Urinary bladder (tissue), 4 donors: Measurements from ENCODE around the gene RABGAP1L. TPM values are rescaled to one million over a fixed set of nuclear protein-coding genes. Genes with fewer than 3 reads are reported as not detected.
A peak's percentile ranks its signal among the peaks of the same experiment; 100 is the strongest.

Experiments
- DNase-seq: peaks from one replicate; pipeline ENCODE4 v3.0.0-alpha.2; 2015; ENCODE audit errors: extremely low spot score
- H3K27ac ChIP-seq: one replicate; pipeline ENCODE4 v1.5.1; 2013; ENCODE audit warnings: low read depth, mild to moderate bottlenecking, moderate library complexity
- H3K36me3 ChIP-seq: one replicate; pipeline ENCODE4 v1.6.1; 2013; ENCODE audit warnings: mild to moderate bottlenecking, moderate library complexity; ENCODE audit not compliant: insufficient read depth
- H3K4me1 ChIP-seq: one replicate; pipeline ENCODE4 v1.6.1; 2013; ENCODE audit warnings: mild to moderate bottlenecking, moderate library complexity; ENCODE audit not compliant: insufficient read depth
- H3K4me3 ChIP-seq: one replicate; pipeline ENCODE4 v1.5.1; 2013; ENCODE audit warnings: low read depth, low read length
- WGBS: extraction: QIAGEN DNeasy Blood & Tissue Kit; methylation state at CpG from one replicate; pipeline ENCODE4 v1.1.7; 2013; 5-methylcytosine and 5-hydroxymethylcytosine counted together
- polyA plus RNA-seq: library from polyadenylated mRNA; stranded (reverse); fragments of 200-250 nt; gene quantifications from one replicate; pipeline ENCODE4 v1.2.3, GENCODE V29; 2013
- total RNA-seq: library from RNA; depleted of rRNA; stranded (reverse); fragments of >200 nt; gene quantifications from one replicate; pipeline ENCODE4 v1.2.3, GENCODE V29; 2014
- donor health status: healthy with polysubstance abuse.
- donor health status: healthy.

RABGAP1L gene
- total and polyA plus RNA-seq, 2 donors: 14.5 to 102 TPM

DNA sequence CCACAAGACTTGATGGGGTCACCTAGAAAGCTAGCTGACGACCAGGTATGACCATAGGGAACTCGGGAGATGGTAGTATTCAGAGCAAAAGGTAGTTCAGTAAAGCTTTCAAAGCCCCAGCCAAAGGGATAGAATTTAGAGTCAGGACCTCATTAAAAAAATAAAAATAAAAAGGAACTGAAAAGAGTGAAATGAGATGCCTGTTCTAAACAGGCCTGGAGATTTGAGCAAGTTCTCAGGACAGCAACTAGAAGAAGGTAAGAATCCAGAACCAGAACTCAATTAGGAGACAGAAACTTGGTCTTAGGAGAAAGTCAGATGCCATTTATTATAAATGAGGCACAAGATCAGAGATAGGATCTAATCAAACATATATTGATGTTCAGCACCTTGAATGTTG lies 575.0 kb downstream of the RABGAP1L start:
- Histone ChIP-seq H3K4me1 (no peaks in the 10 kb centered on the region), H3K27ac (no peak overlapping the region), H3K36me3 (no peaks in the 10 kb centered on the region), H3K4me3 (no peak overlapping the region)
- WGBS: 96% methylated on average over 2 of the region's 2 CpGs
- no peak for DNase-seq

DNA sequence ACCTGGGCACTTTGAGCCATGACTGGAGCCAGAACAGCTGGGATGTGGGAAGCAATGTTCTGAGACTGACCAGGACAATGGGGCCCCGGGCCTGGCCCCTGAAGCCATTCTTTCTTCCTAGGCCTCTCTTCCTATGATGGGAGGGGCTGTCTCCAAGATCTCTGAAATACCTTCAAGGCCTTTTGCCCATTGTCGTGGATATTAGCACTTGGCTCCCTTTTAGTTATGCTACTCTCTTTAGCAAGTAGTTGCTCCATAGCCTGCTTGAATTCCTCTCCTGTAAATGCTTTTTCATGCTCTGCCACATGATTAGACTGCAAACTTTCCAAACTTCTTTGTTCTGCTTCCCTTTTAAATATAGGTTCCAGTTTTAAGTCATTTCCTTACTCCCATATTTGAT lies 577.5 kb downstream of the RABGAP1L start:
- H3K36me3 ChIP-seq: no peaks in the 10 kb centered on the region
- DNase-seq: no peak
- H3K4me3 ChIP-seq: no peak overlapping the region
- H3K27ac ChIP-seq: no peak overlapping the region
- WGBS: 96% methylated on average over 2 of the region's 2 CpGs
- no peaks in the 10 kb centered on the region for H3K4me1 ChIP-seq

DNA sequence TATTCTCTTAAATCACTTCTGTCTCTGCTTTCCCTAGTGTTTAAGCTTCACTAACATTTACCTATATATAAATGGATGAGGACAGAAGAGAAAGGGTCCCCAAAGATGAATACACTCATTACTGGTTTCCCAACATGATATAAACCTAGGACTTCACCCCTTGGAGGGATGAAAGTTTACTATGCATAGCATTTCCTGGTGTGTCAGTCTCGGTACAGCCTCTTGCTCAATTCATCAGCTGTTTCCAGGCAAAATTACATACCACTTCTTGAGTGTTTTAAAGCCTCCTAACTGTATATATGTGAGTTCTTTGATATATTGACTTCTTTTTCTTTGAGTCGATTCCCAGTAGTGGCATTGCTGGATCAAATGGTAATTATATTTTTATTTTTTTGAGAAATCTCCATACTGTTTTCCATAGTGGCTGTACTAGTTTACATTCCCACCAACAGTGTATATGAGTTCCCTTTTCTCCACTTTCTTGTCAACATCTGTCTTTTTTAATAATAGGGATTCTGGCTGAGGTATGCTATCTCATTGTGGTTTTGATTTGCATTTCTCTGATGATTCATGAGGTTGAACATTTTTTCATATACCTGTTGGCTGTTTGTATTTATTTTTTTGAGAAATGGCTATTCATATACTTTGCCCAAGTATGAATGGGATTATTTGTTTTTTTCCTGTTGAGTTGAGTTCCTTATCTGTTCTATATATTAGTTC lies 581.1 kb downstream of the RABGAP1L start:
- DNase-seq: no peak
- 64% methylated on average over 2 of the region's 2 CpGs for WGBS
- no peak overlapping the region for H3K27ac ChIP-seq
- H3K36me3 ChIP-seq: no peaks in the 10 kb centered on the region
- no peaks in the 10 kb centered on the region for H3K4me1 ChIP-seq
- no peak overlapping the region for H3K4me3 ChIP-seq

DNA sequence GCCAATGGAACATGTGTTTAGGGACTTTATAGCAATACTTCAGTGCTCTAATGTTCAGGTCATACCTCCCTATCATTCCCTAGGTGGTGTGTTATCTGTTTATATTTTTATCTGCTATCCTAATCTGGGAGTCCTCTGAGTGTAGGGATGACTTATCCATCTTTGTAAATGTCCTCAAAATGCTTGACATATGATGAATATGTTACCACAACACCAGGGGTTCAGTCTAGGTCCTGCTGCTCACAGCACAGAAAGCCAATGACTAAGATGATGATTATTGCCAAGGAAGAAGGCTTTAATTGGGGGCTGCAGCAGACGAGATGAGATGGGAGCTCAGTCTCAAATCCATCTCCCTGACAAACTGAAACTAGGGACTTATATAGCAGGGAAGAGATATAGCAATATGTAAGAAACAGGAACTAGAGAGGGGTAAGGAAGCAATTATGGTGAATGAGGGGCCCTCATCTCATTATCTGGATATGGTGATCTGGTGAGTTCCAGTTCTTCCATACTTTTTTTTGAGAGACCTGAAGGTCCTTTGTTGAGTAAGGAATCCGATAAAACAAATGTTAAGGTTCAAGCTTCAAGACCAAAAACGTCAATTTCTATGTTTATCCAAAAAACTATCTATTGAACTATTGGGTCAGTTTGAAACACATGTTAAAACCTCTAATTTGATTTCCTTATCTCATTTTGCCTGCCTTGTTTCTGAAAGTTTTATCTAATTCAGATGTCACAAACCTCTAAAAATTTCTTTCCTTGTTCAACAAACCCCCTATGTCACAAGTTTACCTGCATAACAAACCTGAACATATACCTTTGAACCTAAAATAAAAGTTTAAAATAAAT lies 583.7 kb downstream of the RABGAP1L start:
- DNase-seq: no peak
- 73% methylated on average over 3 of the region's 3 CpGs for WGBS
- no peaks in the 10 kb centered on the region for H3K4me1 ChIP-seq
- no peak overlapping the region for H3K4me3 ChIP-seq
- no peak overlapping the region for H3K27ac ChIP-seq
- no peaks in the 10 kb centered on the region for H3K36me3 ChIP-seq

DNA sequence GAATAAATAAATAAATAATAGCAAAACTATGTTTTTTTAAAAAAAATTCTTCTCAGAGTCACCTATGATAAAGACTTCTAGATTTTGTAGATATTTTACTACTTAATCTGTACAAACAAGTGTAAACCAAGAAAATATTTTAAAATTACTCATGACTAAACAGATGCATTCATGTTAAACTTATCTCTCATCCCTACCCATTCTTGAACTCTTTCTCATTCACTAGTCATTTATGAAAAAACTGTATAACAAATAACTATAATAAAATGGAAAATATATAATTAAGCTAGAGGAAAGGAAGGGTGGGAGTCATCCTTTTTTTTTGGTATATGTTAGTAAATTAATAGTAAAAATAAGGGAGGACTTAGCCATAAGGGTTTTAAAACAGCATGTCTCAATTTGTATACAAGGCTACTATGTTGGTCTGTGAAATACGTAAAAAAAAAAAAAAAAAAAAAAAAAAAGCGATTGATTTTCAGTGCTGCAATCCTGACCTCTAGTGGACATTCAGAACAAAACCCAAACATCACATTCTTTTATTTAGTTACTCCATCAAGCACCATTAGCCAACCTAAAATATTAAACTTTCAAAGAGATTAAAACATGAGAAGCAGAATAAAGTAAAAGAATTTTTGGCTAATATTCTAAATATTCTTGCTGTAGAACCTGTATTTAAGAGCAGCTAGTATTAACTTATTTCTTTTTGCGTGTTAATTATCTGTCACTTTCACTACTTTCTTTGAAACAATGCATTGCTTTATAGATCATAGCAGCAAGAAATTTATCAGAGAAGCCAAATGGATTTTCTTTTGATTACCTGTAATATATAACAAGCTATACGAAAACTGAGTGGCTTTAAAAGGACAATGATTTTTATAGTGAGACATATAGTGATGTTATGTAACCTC lies 584.6 kb downstream of the RABGAP1L start:
- Histone ChIP-seq H3K36me3 (no peaks in the 10 kb centered on the region), H3K4me3 (no peak overlapping the region), H3K27ac (no peak overlapping the region), H3K4me1 (no peaks in the 10 kb centered on the region)
- DNase-seq: peak; percentile 14
- WGBS: 27% methylated on average over 4 of the region's 4 CpGs

DNA sequence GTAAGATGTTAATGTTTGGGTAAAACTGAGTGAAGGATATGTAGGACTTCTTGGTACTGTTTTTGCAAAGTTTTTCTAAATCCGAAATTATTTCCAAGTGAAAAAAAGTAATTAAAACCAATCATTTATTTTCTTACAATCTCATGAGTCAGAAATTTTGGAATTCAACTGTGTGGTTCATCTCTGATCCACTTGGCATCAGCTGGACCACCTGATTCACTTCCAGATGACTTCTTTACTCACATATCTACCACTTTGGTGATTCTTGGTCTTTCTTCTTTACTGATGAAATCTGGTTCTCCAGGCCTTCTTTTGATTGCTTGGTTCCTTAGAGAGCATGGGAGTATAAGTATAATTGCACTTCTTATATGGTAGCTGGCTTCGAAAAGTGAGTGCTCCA lies 585.6 kb downstream of the RABGAP1L start:
- 64% methylated on average over 2 of the region's 2 CpGs for WGBS
- H3K4me3 ChIP-seq: no peak overlapping the region
- H3K4me1 ChIP-seq: no peaks in the 10 kb centered on the region
- no peak overlapping the region for H3K27ac ChIP-seq
- DNase-seq: no peak
- no peaks in the 10 kb centered on the region for H3K36me3 ChIP-seq

DNA sequence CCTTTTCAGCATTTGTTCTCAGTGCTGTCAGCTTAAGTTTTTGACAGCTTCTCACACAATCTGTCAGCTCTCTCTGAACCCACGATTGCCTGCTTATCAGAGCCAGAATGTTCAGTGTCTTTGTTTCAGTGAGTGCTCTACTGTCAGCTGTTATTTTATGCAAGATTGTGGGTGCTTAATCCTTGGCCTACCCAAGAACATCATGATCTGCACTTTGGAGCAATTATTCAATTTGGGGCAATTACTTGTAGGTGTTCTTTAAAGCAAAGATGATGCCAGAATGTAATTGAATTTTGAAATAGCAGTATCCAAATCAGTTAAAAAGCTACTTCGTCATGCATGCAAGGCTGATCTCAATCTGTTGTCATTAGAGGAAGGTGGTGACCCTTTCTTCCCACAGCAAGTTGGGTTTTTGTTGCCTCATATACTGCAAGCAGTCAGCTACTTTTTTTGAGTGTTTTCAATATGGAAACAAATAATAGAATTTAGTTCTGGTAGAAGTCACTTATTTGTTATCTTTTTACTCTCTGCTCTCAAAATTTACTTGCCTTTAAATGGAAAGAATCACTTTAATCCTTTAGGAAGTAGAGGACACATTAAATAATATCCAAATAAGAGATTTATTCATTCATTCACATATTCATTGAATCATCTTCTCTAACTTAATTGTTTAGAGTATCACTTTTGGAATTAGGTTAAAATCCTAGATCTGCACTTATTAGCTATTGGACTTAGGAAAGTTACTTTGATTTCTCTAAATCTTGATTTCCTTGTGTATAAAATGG lies 586.9 kb downstream of the RABGAP1L start:
- H3K4me3 ChIP-seq: no peak overlapping the region
- 69% methylated on average over 2 of the region's 2 CpGs for WGBS
- H3K4me1 ChIP-seq: no peaks in the 10 kb centered on the region
- no peaks in the 10 kb centered on the region for H3K36me3 ChIP-seq
- H3K27ac ChIP-seq: no peak overlapping the region
- no peak for DNase-seq

DNA sequence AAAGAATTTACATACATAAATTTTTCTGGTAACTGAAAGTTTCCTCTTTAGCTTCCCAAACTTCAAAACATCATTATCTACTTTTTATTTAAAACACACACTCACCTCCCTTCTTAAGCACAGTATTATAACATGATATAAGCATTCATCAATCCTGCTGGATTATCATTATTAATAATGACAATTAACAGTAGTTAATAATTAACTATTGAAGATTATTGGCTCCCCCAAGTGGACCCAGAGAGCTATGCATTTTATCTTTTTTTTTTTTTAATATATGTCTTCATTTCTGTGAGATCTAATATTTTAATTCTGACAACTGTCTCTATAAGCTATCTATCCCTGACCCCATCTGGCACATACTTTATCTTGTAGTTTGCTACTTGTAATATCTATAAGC lies 588.3 kb downstream of the RABGAP1L start:
- no peaks in the 10 kb centered on the region for H3K36me3 ChIP-seq
- no peak overlapping the region for H3K27ac ChIP-seq
- DNase-seq: no peak
- no peaks in the 10 kb centered on the region for H3K4me1 ChIP-seq
- no peak overlapping the region for H3K4me3 ChIP-seq

DNA sequence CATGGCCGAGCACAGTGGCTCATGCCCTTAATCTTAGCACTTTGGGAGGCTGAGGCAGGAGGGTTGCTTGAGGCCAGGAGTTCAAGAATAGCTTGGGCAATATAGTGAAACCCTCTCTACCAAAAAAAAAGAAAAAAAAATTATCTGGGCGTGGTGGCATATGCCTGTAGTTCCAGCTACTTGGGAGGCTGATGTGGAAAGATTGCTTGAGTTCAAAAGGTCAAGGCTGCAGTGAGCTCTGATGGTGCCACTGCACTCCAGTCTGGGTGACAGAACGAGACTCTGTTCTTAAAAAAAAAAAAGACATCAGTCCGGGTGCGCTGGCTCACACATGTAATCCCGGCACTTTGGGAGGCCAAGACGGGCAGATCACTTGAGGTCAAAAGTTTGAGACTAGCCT lies 589.3 kb downstream of the RABGAP1L start:
- H3K36me3 ChIP-seq: no peaks in the 10 kb centered on the region
- no peaks in the 10 kb centered on the region for H3K4me1 ChIP-seq
- DNase-seq: no peak
- 89% methylated on average over 7 of the region's 7 CpGs for WGBS
- no peak overlapping the region for H3K4me3 ChIP-seq
- no peak overlapping the region for H3K27ac ChIP-seq

DNA sequence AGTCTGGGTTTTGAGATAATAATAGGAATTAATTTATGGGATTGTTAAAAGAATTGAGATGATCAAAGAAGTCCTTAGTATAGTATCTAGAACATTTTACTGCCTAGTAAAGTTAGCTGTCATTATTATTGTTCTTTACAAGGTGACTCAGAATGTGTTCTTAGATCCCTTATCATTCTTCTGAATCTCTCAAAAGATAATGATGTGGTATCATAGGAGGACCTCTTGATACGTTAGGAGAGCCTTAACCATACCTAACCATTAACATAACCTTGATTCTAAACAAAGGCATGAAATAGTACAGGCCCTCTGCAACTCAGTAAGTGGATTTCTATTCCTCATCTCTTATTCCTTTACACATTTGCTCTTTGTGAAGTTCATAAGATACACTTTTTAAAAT lies 593.8 kb downstream of the RABGAP1L start:
- Histone ChIP-seq H3K4me1 (no peaks in the 10 kb centered on the region), H3K36me3 (no peaks in the 10 kb centered on the region), H3K4me3 (no peak overlapping the region), H3K27ac (no peak overlapping the region)
- no peak for DNase-seq
- WGBS: 81% methylated on average over 1 of the region's 1 CpG

DNA sequence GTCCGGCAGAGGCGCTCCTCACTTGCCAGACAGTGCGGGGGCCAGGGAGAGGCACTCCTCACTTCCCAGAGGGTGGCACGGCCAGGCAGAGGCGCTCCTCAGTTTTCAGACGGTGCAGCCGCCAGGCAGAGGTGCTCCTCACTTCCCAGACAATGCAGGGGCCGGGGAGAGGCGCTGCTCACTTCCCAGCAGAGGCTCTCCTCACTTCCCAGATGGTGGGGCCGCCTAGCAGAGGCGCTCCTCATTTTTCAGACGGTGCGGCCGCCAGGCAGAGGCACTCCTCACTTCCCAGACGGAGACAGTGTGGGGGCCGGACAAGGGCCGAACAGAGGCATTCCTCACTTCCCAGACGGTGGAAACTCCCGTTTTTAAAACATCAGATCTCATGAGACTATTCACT lies 602.0 kb downstream of the RABGAP1L start:
- no peaks in the 10 kb centered on the region for H3K4me1 ChIP-seq
- H3K36me3 ChIP-seq: no peaks in the 10 kb centered on the region
- no peak overlapping the region for H3K4me3 ChIP-seq
- 91% methylated on average over 19 of the region's 19 CpGs for WGBS
- no peak overlapping the region for H3K27ac ChIP-seq
- no peak for DNase-seq

DNA sequence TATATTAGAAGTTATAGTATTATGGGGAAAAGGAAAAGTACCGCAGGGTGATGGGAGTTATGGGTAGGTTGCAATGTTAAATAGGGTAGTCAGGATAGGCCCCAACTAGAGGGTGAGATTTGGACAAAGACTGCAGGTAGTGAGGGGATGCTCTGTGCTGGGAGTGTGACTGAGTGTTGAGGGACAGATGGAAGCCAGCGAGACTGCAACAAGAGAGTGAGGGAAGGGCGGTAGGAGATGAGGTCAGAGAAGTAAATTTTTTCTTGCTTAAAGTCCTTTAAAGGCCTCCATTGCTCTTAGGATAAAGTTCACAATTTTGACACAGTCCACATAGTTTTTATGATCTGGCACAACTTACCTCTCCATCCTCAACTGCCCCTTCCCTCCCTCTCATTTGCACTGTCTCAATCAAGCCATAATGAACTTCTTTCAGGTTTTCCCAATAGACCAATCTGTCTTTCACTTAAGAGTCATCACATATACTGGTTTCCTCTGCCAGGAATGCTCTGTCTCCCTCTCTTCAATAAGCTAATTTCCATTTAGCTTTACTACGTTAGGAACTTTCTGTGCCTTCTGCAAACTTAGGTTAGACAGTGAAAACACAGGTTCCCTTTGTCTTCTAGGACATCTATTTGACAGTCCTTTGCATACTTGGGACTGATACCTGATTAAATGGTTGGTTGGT lies 602.7 kb downstream of the RABGAP1L start:
- Histone ChIP-seq H3K27ac (no peak overlapping the region), H3K4me1 (no peaks in the 10 kb centered on the region), H3K36me3 (no peaks in the 10 kb centered on the region), H3K4me3 (no peak overlapping the region)
- WGBS: 92% methylated on average over 4 of the region's 4 CpGs
- DNase-seq: no peak
